HT-29 (cell line): ENCODE measurements around the gene GNA15. TPM values are rescaled to one million over a fixed set of nuclear protein-coding genes. Genes with fewer than 3 reads are reported as not detected.
"Not testable (repeated sequence)": the region's sequence is repeated elsewhere in the genome, so short reads cannot be mapped to it uniquely, and the experiment has no call there.

ENCODE experiments used
- DNase-seq: peaks from one replicate; pipeline ENCODE4 v3.0.0-alpha.2; 2015; ENCODE audit warnings: low spot score
- total RNA-seq: library from RNA; depleted of rRNA; stranded (reverse); fragments of >200 nt; shearing (Covaris generic); gene quantifications from 2 replicates; pipeline ENCODE4 v1.2.3, GENCODE V29; 2014

The GNA15 gene
- total RNA-seq, 1 experiment from 2014 or later = 15.9 TPM

GRCh38 chr19:3149526-3150505 lies 14.0 kb downstream of the GNA15 start:
- DNase-seq = no peak

- DNase-seq = no peak
These were observed 15.0 kb downstream of the GNA15 start for GRCh38 chr19:3150739-3151329.

GRCh38 chr19:3151563-3152418 lies 16.0 kb downstream of the GNA15 start:
- no peak for DNase-seq

- DNase-seq = no peak
These were observed 16.6 kb downstream of the GNA15 start for GRCh38 chr19:3152419-3152780.

- DNase-seq = no peak
These were observed 17.7 kb downstream of the GNA15 start for GRCh38 chr19:3153286-3154230.

GRCh38 chr19:3154447-3154846 lies 18.6 kb downstream of the GNA15 start:
- DNase-seq = not testable (repeated sequence)

- DNase-seq = no peak
These were observed 19.3 kb downstream of the GNA15 start for GRCh38 chr19:3154957-3155736.

GRCh38 chr19:3157096-3157845 lies 21.4 kb downstream of the GNA15 start:
- DNase-seq = no peak

- DNase-seq = no peak
These were observed 23.7 kb downstream of the GNA15 start for GRCh38 chr19:3159565-3159964.

GRCh38 chr19:3160219-3160618 lies 24.4 kb downstream of the GNA15 start:
- no peak for DNase-seq

- no peak for DNase-seq
These were observed 25.6 kb downstream of the GNA15 start for GRCh38 chr19:3161453-3161852.

GRCh38 chr19:3162418-3163229 lies 26.8 kb downstream of the GNA15 start:
- DNase-seq = no peak

- DNase-seq = peak; percentile 44
These were observed 27.5 kb downstream of the GNA15 start for GRCh38 chr19:3163230-3163886.

- DNase-seq = no peak
These were observed 28.1 kb downstream of the GNA15 start for GRCh38 chr19:3163943-3164342.

- DNase-seq = no peak
These were observed 31.9 kb downstream of the GNA15 start for GRCh38 chr19:3167533-3168272.

- no peak for DNase-seq
These were observed 36.2 kb downstream of the GNA15 start for GRCh38 chr19:3171894-3172672.

GRCh38 chr19:3172673-3173000 lies 36.8 kb downstream of the GNA15 start:
- not testable (repeated sequence) for DNase-seq
